ENCODE data around the gene IARS2.

DNA sequence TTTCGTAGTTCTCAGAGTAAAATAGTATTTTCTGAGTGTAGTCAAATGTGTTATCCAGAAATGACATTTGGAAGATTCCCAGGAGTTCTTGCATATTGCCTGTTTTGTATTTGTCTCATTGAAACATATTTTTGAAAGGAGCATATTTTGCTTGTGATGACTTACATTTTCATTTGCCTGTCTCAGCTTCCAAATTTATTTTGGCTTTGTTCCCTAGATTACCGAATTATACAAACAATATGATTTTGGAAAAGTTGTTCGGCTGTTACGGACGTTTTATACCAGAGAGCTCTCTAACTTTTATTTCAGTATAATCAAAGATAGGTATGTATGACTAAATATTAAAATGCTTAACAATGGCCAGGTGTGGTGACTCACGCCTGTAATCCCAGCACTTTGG is 46.0 kb downstream of the IARS2 start:
- TF ChIP-seq, protein P1, sequence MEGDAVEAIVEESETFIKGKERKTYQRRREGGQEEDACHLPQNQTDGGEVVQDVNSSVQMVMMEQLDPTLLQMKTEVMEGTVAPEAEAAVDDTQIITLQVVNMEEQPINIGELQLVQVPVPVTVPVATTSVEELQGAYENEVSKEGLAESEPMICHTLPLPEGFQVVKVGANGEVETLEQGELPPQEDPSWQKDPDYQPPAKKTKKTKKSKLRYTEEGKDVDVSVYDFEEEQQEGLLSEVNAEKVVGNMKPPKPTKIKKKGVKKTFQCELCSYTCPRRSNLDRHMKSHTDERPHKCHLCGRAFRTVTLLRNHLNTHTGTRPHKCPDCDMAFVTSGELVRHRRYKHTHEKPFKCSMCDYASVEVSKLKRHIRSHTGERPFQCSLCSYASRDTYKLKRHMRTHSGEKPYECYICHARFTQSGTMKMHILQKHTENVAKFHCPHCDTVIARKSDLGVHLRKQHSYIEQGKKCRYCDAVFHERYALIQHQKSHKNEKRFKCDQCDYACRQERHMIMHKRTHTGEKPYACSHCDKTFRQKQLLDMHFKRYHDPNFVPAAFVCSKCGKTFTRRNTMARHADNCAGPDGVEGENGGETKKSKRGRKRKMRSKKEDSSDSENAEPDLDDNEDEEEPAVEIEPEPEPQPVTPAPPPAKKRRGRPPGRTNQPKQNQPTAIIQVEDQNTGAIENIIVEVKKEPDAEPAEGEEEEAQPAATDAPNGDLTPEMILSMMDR (IDR thresholded peaks at IDR 0.05) = no peak
- TF ChIP-seq POLR2A (IDR thresholded peaks at IDR 0.05) (no peak), EP300 (IDR thresholded peaks at IDR 0.05) (no peak)
